Measurements from ENCODE around the gene CCR8.

The CCR8 gene

DNA sequence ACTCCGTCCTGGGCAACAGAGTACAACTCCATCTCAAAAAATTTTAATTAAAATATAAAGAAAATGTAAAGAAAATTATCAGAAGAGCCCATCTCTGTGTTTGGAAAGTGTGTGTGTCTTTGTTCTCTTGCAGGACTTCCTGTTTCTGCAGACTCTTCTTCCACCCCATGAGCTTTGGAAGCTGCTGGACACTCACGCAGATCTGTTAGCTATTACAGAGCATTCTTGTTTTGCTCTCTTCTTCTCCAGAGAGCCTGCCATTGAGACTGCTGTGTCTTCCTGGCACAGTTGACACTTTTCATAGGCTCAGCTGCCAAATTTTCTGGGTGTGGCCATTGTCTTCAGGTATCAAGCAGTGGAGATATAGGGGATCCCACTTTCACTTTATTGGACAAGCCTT is 6.0 kb upstream of the CCR8 start (continued):
- TF ChIP-seq FEZF1 (tag by site-specific recombination; IDR thresholded peaks at IDR 0.05): no peak

DNA sequence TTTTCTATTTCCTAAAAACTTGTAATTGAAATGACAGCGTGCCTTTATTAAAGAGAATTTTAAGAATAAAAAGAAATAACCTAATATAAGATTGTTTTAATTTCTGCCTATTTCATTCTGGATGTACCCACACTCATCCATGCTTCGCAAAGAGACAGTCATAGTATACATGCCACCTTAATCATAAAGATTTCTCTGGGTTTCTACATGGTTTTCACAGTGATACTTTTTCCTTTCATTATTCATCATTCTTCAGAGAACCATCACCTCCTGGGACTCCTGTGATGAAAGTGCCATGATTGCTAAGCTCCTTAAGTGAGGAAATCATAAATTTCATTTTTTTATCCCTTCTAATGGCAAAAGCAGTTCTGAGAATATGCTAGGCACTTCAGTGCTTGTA is 4.3 kb upstream of the CCR8 start:
- TF ChIP-seq ZNF600 (tag by site-specific recombination; IDR thresholded peaks at IDR 0.05) (no peak), ZNF830 (tag by site-specific recombination; IDR thresholded peaks at IDR 0.05; ENCODE audit: low read depth) (no peak), ZNF239 (tag by site-specific recombination; IDR thresholded peaks at IDR 0.05) (no peak), ZNF777 (tag by site-specific recombination; IDR thresholded peaks at IDR 0.05; ENCODE audit: borderline replicate concordance) (no peak), INSM2 (tag by site-specific recombination; IDR thresholded peaks at IDR 0.05) (no peak), ZNF148 (tag by site-specific recombination; IDR thresholded peaks at IDR 0.05; ENCODE audit: borderline replicate concordance) (no peak), ZNF768 (tag by site-specific recombination; IDR thresholded peaks at IDR 0.05) (no peak), ZNF302 (tag by site-specific recombination; IDR thresholded peaks at IDR 0.05; ENCODE audit: low read depth) (no peak), ZNF23 (tag by site-specific recombination; IDR thresholded peaks at IDR 0.05; ENCODE audit: borderline replicate concordance) (no peak), HOXD13 (CRISPR knock-in tag; IDR thresholded peaks at IDR 0.05; ENCODE audit: borderline replicate concordance) (no peak), ZNF140 (tag by site-specific recombination; IDR thresholded peaks at IDR 0.05) (no peak), ZNF138 (tag by site-specific recombination; IDR thresholded peaks at IDR 0.05; ENCODE audit: borderline replicate concordance) (no peak), ZBTB48 (tag by site-specific recombination; IDR thresholded peaks at IDR 0.05) (no peak), ZNF114 (tag by site-specific recombination; IDR thresholded peaks at IDR 0.05) (no peak), ZNF621 (tag by site-specific recombination; IDR thresholded peaks at IDR 0.05) (no peak), ZNF24 (tag by site-specific recombination; IDR thresholded peaks at IDR 0.05) (no peak), ZNF292 (tag by site-specific recombination; IDR thresholded peaks at IDR 0.05; ENCODE audit: borderline replicate concordance, low read depth) (no peak)
- TF ChIP-seq, protein P1, sequence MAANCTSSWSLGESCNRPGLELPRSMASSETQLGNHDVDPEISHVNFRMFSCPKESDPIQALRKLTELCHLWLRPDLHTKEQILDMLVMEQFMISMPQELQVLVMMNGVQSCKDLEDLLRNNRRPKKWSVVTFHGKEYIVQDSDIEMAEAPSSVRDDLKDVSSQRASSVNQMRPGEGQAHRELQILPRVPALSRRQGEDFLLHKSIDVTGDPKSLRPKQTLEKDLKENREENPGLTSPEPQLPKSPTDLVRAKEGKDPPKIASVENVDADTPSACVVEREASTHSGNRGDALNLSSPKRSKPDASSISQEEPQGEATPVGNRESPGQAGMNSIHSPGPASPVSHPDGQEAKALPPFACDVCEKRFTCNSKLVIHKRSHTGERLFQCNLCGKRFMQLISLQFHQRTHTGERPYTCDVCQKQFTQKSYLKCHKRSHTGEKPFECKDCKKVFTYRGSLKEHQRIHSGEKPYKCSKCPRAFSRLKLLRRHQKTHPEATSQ (tag by site-specific recombination; IDR thresholded peaks at IDR 0.05): no peak
- CTCF ChIA-PET: no interaction called here
- POLR2A ChIA-PET: no interaction called here
- Histone ChIP-seq H3K27ac (ENCODE audit: extremely low read depth, low read depth, low read length) (no peak overlapping the region), H3K36me3 (ENCODE audit: control insufficient read depth in 2 of 2, insufficient read depth in 1 of 2, low read length in 2 of 2) (no peaks in the 10 kb centered on the region), H3K4me1 (ENCODE audit: control insufficient read depth, insufficient read depth, low read length) (no peaks in the 10 kb centered on the region), H3K4me3 (ENCODE audit: low read depth, low read length) (no peak overlapping the region), H3K9me3 (ENCODE audit: control insufficient read depth, insufficient read depth, low read depth, low read length) (no peaks in the 10 kb centered on the region)

DNA sequence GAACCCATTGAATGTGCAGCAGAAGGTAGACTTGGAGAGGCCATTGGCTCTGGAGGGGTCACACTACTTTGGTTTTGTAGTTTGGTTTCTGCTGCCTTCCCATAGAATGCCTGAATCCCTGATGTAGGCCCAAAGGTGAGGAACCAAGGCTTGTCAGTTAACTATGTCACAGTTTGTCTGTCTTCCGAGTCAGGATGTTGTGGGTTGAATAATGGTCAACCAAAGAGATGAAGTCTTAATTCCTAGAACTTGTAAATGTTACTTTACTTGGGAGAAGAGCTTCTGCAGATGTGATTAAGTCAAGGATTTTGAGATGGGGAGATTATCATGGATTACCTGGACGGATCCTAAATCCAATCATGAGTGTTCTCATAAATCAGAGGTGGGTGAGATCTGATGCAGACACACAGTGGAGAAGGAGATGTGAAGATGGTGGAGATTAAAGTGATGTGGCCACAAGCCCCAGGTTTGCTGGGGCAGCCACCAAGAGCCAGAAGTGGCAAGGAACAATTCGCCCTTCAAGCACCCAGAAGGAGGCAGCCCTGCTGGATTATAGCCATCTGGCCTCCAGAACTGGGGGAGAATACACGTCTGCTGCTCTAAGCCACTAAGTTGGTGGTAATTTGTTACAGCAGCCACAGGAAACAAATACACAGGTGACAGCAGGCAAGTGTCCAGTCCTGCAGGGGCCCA is 2.3 kb upstream of the CCR8 start:
- Histone ChIP-seq H3K9me3 (ENCODE audit: control insufficient read depth, insufficient read depth, low read depth, low read length) (no peaks in the 10 kb centered on the region), H3K4me1 (ENCODE audit: control insufficient read depth, insufficient read depth, low read length) (no peaks in the 10 kb centered on the region), H3K36me3 (ENCODE audit: control insufficient read depth in 2 of 2, insufficient read depth in 1 of 2, low read length in 2 of 2) (no peaks in the 10 kb centered on the region), H3K4me3 (ENCODE audit: low read depth, low read length) (no peak overlapping the region), H3K27ac (ENCODE audit: extremely low read depth, low read depth, low read length) (no peak overlapping the region)
- CTCF ChIA-PET: no interaction called here
- POLR2A ChIA-PET: no interaction called here
- TF ChIP-seq ZNF2 (tag by site-specific recombination; IDR thresholded peaks at IDR 0.05) (no peak), ZSCAN18 (tag by site-specific recombination; IDR thresholded peaks at IDR 0.05) (no peak), KLF9 (tag by site-specific recombination; IDR thresholded peaks at IDR 0.05; ENCODE audit: low read depth) (no peak), ZNF449 (tag by site-specific recombination; IDR thresholded peaks at IDR 0.05) (no peak), ZNF169 (tag by site-specific recombination; IDR thresholded peaks at IDR 0.05) (no peak), ZEB2 (tag by site-specific recombination; IDR thresholded peaks at IDR 0.05) (no peak), WT1 (tag by site-specific recombination; IDR thresholded peaks at IDR 0.05) (no peak), YY1 (tag by site-specific recombination; IDR thresholded peaks at IDR 0.05) (no peak)

All from HEK293 (cell line).